Measurements from ENCODE around the gene ATG4A. TPM values are rescaled to one million over a fixed set of nuclear protein-coding genes. Genes with fewer than 3 reads are reported as not detected.
A peak's percentile ranks its signal among the peaks of the same experiment; 100 is the strongest.

The ATG4A gene
- total RNA-seq, 1 experiment from 2014 or later, result 6.4 TPM

GRCh38 chrX:108121291-108121690 is 29.7 kb downstream of the ATG4A start:
- Histone ChIP-seq H2AK5ac (ENCODE audit: insufficient read length, low read length) (no peak overlapping the region), H3K23me2 (ENCODE audit: insufficient read length, low read depth, low read length, poor library complexity, severe bottlenecking) (no peaks in the 10 kb centered on the region), H3T11ph (ENCODE audit: low read length) (no peak overlapping the region), H3K9ac (ENCODE audit: extremely low read depth, insufficient read length, low read length) (peak overlapping the region; percentile 2), H4K8ac (replicated peaks; ENCODE audit: insufficient read length, low read depth, low read length) (no peak overlapping the region), H4K91ac (ENCODE audit: insufficient read length, low read depth, low read length) (no peak overlapping the region), H4K5ac (ENCODE audit: insufficient read length, low read depth, low read length) (no peak overlapping the region), H3K4me2 (ENCODE audit: insufficient read depth, insufficient read length, low read length) (no peak overlapping the region), H3K27me3 (ENCODE audit: insufficient read depth, low read length) (no peaks in the 10 kb centered on the region), H2BK12ac (ENCODE audit: insufficient read length, low read depth, low read length) (no peak overlapping the region), H4K20me1 (ENCODE audit: control insufficient read depth, insufficient read depth, insufficient read length) (no peaks in the 10 kb centered on the region), H2AFZ (ENCODE audit: low read length) (no peak overlapping the region), H2BK5ac (ENCODE audit: insufficient read length, low read length) (no peak overlapping the region), H3K14ac (ENCODE audit: insufficient read depth, low read length) (no peak overlapping the region), H3K23ac (ENCODE audit: insufficient read length, low read depth, low read length) (no peak overlapping the region), H3K56ac (ENCODE audit: insufficient read length, low read depth, low read length) (no peak overlapping the region), H3K27ac (ENCODE audit: insufficient read length, low read depth, low read length) (no peak overlapping the region), H3K79me1 (ENCODE audit: insufficient read depth, low read depth, low read length, poor library complexity, severe bottlenecking) (no peaks in the 10 kb centered on the region), H3K79me2 (ENCODE audit: insufficient read depth, low read length) (no peaks in the 10 kb centered on the region), H3K4me1 (ENCODE audit: insufficient read depth, low read length) (0 out of 2 replicates have a peak, but pooled peaks cover 2% of the 10 kb centered on the region), H3K4ac (ENCODE audit: low read depth, low read length) (no peak overlapping the region), H2BK120ac (ENCODE audit: low read depth, low read length, poor library complexity, severe bottlenecking) (no peak overlapping the region), H2BK15ac (ENCODE audit: low read depth, low read length) (no peak overlapping the region), H3K18ac (ENCODE audit: insufficient read length, low read depth, low read length) (no peak overlapping the region), H2BK20ac (ENCODE audit: low read depth, low read length, poor library complexity, severe bottlenecking) (no peak overlapping the region), H3K9me3 (ENCODE audit: control insufficient read depth, low read depth, low read length) (no peaks in the 10 kb centered on the region)
- DNase-seq, result no peak
- Mint-ChIP-seq H3K27ac (no peak overlapping the region), H3K4me1 (peaks cover 10 to 19% of the 10 kb centered on the region in 2 experiments), H3K36me3 (ENCODE audit: insufficient read depth in 1 of 3, low read depth in 3 of 3) (no peaks in the 10 kb centered on the region), H3K27me3 (ENCODE audit: low read depth) (no peaks in the 10 kb centered on the region), H3K9me3 (no peaks in the 10 kb centered on the region), H3K4me3 (no peak overlapping the region)
- WGBS (ENCODE audit: extremely low coverage, insufficient read length, low lambda C conversion rate), result no CpG with 5 or more reads among the region's 3 CpGs
- TF ChIP-seq CTCF (conservative IDR thresholded peaks at IDR 0.05), result no peak

Data from H9 (cell line).